HFFc6 (cell line): ENCODE data around the gene RPS6KC1. TPM values are rescaled to one million over a fixed set of nuclear protein-coding genes. Genes with fewer than 3 reads are reported as not detected.

Experiments used
- DNase-seq: peaks from one replicate; pipeline ENCODE4 v3.0.0-alpha.2; 2018
- H3K27ac Mint-ChIP-seq: 2 replicates; pipeline ENCODE4 v1.8.0; 2020; ENCODE audit warnings: mild to moderate bottlenecking, mixed read lengths
- H3K27me3 Mint-ChIP-seq: 2 replicates; pipeline ENCODE4 v1.8.0; 2021; ENCODE audit warnings: mild to moderate bottlenecking, moderate library complexity, mixed read lengths; ENCODE audit not compliant: insufficient read depth
- H3K36me3 Mint-ChIP-seq: 2 replicates; pipeline ENCODE4 v1.8.0; 2021; ENCODE audit warnings: low read depth, mixed read lengths
- H3K4me1 Mint-ChIP-seq: 2 replicates; pipeline ENCODE4 v1.8.0; 2020; ENCODE audit warnings: low read depth, mixed read lengths
- H3K4me3 Mint-ChIP-seq: 2 replicates; pipeline ENCODE4 v1.8.0; 2020; ENCODE audit warnings: mild to moderate bottlenecking, moderate library complexity, mixed read lengths
- H3K9me3 Mint-ChIP-seq: 2 replicates; pipeline ENCODE4 v1.8.0; 2020; ENCODE audit warnings: mild to moderate bottlenecking, mixed read lengths
- CTCF ChIP-seq: fragments of 200-600 bp; sonication (generic); IDR thresholded peaks from 2 replicates; pipeline ENCODE4 v1.5.0; 2021; ENCODE audit warnings: antibody characterized with exemption, mild to moderate bottlenecking
- total RNA-seq, 6 experiments: library from RNA; stranded (reverse); fragmentation: NEBNext Ultra II Directional; extraction: Animal tissue kit (Norgen Biotek cat#: 25700); gene quantifications; 2 replicates in 1 of 6; 3 replicates in 5 of 6; pipeline ENCODE4 v1.2.3, GENCODE V29; 2021

Gene RPS6KC1
- total RNA-seq, 6 experiments from 2014 or later: 15.6 to 18.3 (median 17.3) TPM

- H3K27ac Mint-ChIP-seq: no peak overlapping the region
- no peaks in the 10 kb centered on the region for H3K27me3 Mint-ChIP-seq
- H3K4me1 Mint-ChIP-seq: no peaks in the 10 kb centered on the region
- H3K9me3 Mint-ChIP-seq: no peaks in the 10 kb centered on the region
- TF ChIP-seq CTCF: no peak
- H3K4me3 Mint-ChIP-seq: no peak overlapping the region
- H3K36me3 Mint-ChIP-seq: no peaks in the 10 kb centered on the region
- DNase-seq: no peak
Measured at GRCh38 chr1:213250446-213250845, 199.4 kb downstream of the RPS6KC1 start.

- Mint-ChIP-seq H3K36me3 (peaks cover 6% of the 10 kb centered on the region; the same call in 1 of the 2 replicates), H3K4me1 (no peaks in the 10 kb centered on the region), H3K4me3 (no peak overlapping the region), H3K27me3 (no peaks in the 10 kb centered on the region; the same call in 1 of the 2 replicates), H3K9me3 (no peaks in the 10 kb centered on the region), H3K27ac (no peak overlapping the region)
- TF ChIP-seq CTCF: no peak
- DNase-seq: no peak
Measured at GRCh38 chr1:213251972-213252371, 200.9 kb downstream of the RPS6KC1 start.

DNA sequence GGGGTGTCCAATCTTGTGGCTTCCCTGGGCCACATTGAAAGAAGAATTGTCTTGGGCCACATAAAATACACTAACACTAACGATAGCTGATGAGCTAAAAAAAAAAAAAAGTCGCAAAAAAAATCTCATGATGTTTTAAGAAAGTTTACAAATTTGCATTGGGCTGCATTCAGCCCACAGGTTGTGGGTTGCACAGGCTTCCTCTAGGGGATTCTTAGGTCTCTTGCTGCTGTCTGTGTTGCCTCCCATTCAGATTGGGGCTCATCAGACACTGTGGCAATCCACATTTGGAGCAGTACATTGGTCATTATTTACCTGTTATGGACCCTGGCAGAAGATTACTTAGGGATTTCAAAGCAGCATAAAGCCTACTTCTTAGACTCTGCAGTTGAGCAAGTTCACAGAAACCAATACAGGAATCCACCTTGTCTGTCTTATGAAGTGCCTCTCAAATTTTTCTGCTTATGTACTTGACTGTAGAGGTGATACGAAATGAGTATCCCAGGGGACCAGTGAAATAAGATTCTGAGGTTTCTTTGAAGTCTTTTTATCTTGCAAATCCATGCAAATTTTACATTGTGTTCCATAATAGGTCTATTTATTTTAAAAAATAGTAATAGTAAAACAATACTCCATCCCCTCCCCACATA, 205.5 kb downstream of the RPS6KC1 start:
- H3K4me1 Mint-ChIP-seq: no peaks in the 10 kb centered on the region
- TF ChIP-seq CTCF: no peak
- no peak overlapping the region for H3K27ac Mint-ChIP-seq
- no peaks in the 10 kb centered on the region for H3K9me3 Mint-ChIP-seq
- H3K36me3 Mint-ChIP-seq: peaks cover 6% of the 10 kb centered on the region; the same call in 1 of the 2 replicates
- no peak overlapping the region for H3K4me3 Mint-ChIP-seq
- H3K27me3 Mint-ChIP-seq: no peaks in the 10 kb centered on the region; the same call in 1 of the 2 replicates
- DNase-seq: no peak

DNA sequence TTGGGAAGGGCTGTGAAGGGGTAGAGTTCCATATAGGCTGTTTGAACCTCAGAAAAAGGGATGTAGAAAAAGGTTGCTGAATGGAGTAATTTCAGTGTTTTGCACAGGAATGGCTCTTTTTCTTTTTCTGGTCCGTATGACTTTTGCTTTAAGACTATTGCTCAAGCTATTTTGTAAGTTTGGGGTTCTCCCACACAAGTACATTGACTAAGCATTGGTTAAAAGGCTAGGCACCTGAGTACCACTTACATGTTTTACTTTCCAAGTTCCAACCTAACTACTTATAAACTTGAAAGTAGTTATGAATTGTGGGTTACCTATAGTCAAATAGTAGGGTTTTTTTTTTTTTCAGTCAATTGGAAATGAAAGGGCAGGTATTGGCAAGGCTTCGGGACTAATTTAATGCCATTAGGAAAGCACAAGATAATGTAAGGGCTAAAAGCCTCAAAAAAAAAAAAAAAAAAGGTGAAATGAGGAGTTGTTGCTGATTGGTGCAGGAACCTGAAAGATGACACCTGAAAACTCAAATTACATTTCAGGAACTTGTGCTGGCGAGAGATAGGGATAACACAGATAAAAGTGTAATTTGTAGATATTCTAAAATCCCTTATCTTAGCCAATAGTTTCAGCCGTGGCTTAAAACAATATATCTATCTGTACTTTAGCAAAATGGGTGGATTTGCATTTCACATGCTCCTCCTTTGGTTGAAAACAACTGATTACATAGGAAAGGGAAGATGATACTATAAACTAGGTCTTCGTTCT, 209.5 kb downstream of the RPS6KC1 start:
- TF ChIP-seq CTCF: no peak
- no peaks in the 10 kb centered on the region; the same call in 1 of the 2 replicates for H3K27me3 Mint-ChIP-seq
- DNase-seq: no peak
- no peaks in the 10 kb centered on the region for H3K4me1 Mint-ChIP-seq
- no peak overlapping the region for H3K4me3 Mint-ChIP-seq
- H3K27ac Mint-ChIP-seq: no peak overlapping the region
- no peaks in the 10 kb centered on the region for H3K9me3 Mint-ChIP-seq
- H3K36me3 Mint-ChIP-seq: peaks cover 13% of the 10 kb centered on the region

DNA sequence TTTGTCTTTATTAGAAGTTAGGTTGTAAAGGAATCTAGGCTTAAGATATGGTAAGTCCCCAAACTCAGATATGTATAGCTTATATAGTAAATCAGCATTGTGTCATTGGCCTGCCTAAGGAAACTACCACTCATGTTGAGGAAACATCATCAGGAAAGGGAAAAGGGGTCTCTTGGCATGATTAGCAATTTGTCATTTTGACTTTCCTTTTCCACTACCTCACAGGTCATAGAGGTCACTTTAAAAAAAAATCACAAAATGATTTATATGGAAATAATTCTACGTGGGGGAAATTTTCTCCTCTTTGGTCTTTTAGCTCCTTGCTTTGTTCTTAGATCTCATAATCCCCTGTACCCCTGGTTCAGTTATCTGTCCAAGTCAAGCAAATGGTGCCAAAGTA, 213.5 kb downstream of the RPS6KC1 start:
- H3K27me3 Mint-ChIP-seq: no peaks in the 10 kb centered on the region
- TF ChIP-seq CTCF: no peak
- peaks cover 20% of the 10 kb centered on the region for H3K4me1 Mint-ChIP-seq
- H3K9me3 Mint-ChIP-seq: no peaks in the 10 kb centered on the region
- H3K36me3 Mint-ChIP-seq: peaks cover 19% of the 10 kb centered on the region; the same call in 1 of the 2 replicates
- H3K4me3 Mint-ChIP-seq: no peak overlapping the region
- no peak overlapping the region for H3K27ac Mint-ChIP-seq
- DNase-seq: no peak
